Activated naive CD4-positive, alpha-beta T cell treated with anti-CD3 and anti-CD28 coated beads for 36 hours (primary cell): ENCODE data around the gene PPP1R2. TPM values are rescaled to one million over a fixed set of nuclear protein-coding genes. Genes with fewer than 3 reads are reported as not detected.
"Not testable (repeated sequence)": the region's sequence is repeated elsewhere in the genome, so short reads cannot be mapped to it uniquely, and the experiment has no call there.

Experiments used
- CTCF ChIA-PET: fragments of 350-600 bp; sonication (Branson Sonifier 250); formaldehyde crosslinking; loops from one replicate; lab custom pipeline; 2021; ENCODE audit warnings: antibody characterized with exemption; lab: Charles Lee
- DNase-seq: peaks from one replicate; pipeline ENCODE4 v3.0.0-alpha.2; 2020
- H3K27ac Mint-ChIP-seq: one replicate; pipeline ENCODE4 v1.8.0; 2021; ENCODE audit warnings: mild to moderate bottlenecking, mixed read lengths
- H3K27me3 Mint-ChIP-seq: one replicate; pipeline ENCODE4 v1.8.0; 2021; ENCODE audit warnings: low read depth, mixed read lengths
- H3K36me3 Mint-ChIP-seq: one replicate; pipeline ENCODE4 v1.8.0; 2021; ENCODE audit warnings: low read depth, mixed read lengths
- H3K4me1 Mint-ChIP-seq: one replicate; pipeline ENCODE4 v1.8.0; 2021; ENCODE audit warnings: low read depth, mixed read lengths
- H3K4me3 Mint-ChIP-seq: one replicate; pipeline ENCODE4 v1.8.0; 2021; ENCODE audit warnings: mild to moderate bottlenecking, moderate library complexity, mixed read lengths
- H3K9me3 Mint-ChIP-seq: one replicate; pipeline ENCODE4 v1.8.0; 2021; ENCODE audit warnings: mixed read lengths
- intact Hi-C: fragments of 100-400 bp; cut with micrococcal nuclease; formaldehyde crosslinking; loops from one replicate; pipeline ENCODE4 v1.15.1; 2023
- total RNA-seq, 2 experiments: library from RNA; stranded (reverse); gene quantifications; one replicate each; pipeline ENCODE4 v1.2.3, GENCODE V29; 2021

PPP1R2 gene
- total RNA-seq, 2 experiments from 2014 or later, result 99.7 to 105 TPM

GRCh38 chr3:195475614-195476013 lies 67.5 kb downstream of the PPP1R2 start:
- CTCF ChIA-PET, result no interaction called here
- no peak overlapping the region for H3K4me3 Mint-ChIP-seq
- H3K4me1 Mint-ChIP-seq, result no peaks in the 10 kb centered on the region
- no peaks in the 10 kb centered on the region for H3K36me3 Mint-ChIP-seq
- DNase-seq, result no peak
- intact Hi-C loops, result no loop called here
- H3K27me3 Mint-ChIP-seq, result peaks cover 5% of the 10 kb centered on the region
- no peaks in the 10 kb centered on the region for H3K9me3 Mint-ChIP-seq
- H3K27ac Mint-ChIP-seq, result no peak overlapping the region

- H3K27me3 Mint-ChIP-seq, CTCF ChIA-PET, H3K9me3 Mint-ChIP-seq, H3K27ac Mint-ChIP-seq, DNase-seq, H3K4me1 Mint-ChIP-seq, H3K4me3 Mint-ChIP-seq, H3K36me3 Mint-ChIP-seq, intact Hi-C loops: not testable (repeated sequence)
Measured at GRCh38 chr3:195475116-195475515, 68.0 kb downstream of the PPP1R2 start.

GRCh38 chr3:195468841-195469240 lies 74.3 kb downstream of the PPP1R2 start:
- intact Hi-C loops, result no loop called here
- Mint-ChIP-seq H3K9me3 (peaks cover 15% of the 10 kb centered on the region), H3K27me3 (no peaks in the 10 kb centered on the region), H3K4me1 (peaks cover 14% of the 10 kb centered on the region), H3K36me3 (no peaks in the 10 kb centered on the region), H3K4me3 (no peak overlapping the region), H3K27ac (no peak overlapping the region)
- CTCF ChIA-PET, result no interaction called here
- DNase-seq, result no peak

- intact Hi-C loops, result no loop called here
- H3K4me1 Mint-ChIP-seq, result peaks cover 14% of the 10 kb centered on the region
- DNase-seq, result peak; percentile 35
- no peaks in the 10 kb centered on the region for H3K36me3 Mint-ChIP-seq
- H3K4me3 Mint-ChIP-seq, result no peak overlapping the region
- CTCF ChIA-PET, result no interaction called here
- H3K27me3 Mint-ChIP-seq, result no peaks in the 10 kb centered on the region
- H3K9me3 Mint-ChIP-seq, result peaks cover 15% of the 10 kb centered on the region
- H3K27ac Mint-ChIP-seq, result peak overlapping the region; percentile 65
Measured at GRCh38 chr3:195468391-195468776, 74.7 kb downstream of the PPP1R2 start.

- intact Hi-C loops, result no loop called here
- H3K36me3 Mint-ChIP-seq, result no peaks in the 10 kb centered on the region
- H3K27ac Mint-ChIP-seq, result peak overlapping the region; percentile 65
- DNase-seq, result no peak
- no peak overlapping the region for H3K4me3 Mint-ChIP-seq
- CTCF ChIA-PET, result no interaction called here
- H3K9me3 Mint-ChIP-seq, result peaks cover 15% of the 10 kb centered on the region
- H3K4me1 Mint-ChIP-seq, result peaks cover 14% of the 10 kb centered on the region
- H3K27me3 Mint-ChIP-seq, result no peaks in the 10 kb centered on the region
Measured at GRCh38 chr3:195467641-195468390, 75.3 kb downstream of the PPP1R2 start.

- H3K4me1 Mint-ChIP-seq, result peaks cover 14% of the 10 kb centered on the region
- H3K27ac Mint-ChIP-seq, result no peak overlapping the region
- H3K36me3 Mint-ChIP-seq, result no peaks in the 10 kb centered on the region
- no peaks in the 10 kb centered on the region for H3K27me3 Mint-ChIP-seq
- DNase-seq, result no peak
- no peak overlapping the region for H3K4me3 Mint-ChIP-seq
- intact Hi-C loops, result no loop called here
- CTCF ChIA-PET, result interaction anchor here (0.6 kb wide), 1 partner anchor 304 kb away, joined by 3 read pairs; no protein-coding TSS in a partner anchor
- H3K9me3 Mint-ChIP-seq, result peaks cover 15% of the 10 kb centered on the region
Measured at GRCh38 chr3:195466251-195466650, 76.9 kb downstream of the PPP1R2 start.

Other genes starting within 250 kb of the PPP1R2 start
- 10 to 100 TPM; 37.9 to 42.1 TPM for gene ACAP2, start 100.3 kb downstream of the PPP1R2 start, total RNA-seq
- under 1 TPM in 1 of 2 experiments, not detected in 1; 0.44 TPM for gene APOD, start 40.6 kb upstream of the PPP1R2 start, total RNA-seq
- gene MUC20, start 177.7 kb upstream of the PPP1R2 start, total RNA-seq, result under 1 TPM; 0.43 to 0.84 TPM